Activated T-helper 2 cell treated with anti-CD3 and anti-CD28 coated beads, Interferon-gamma antibody, Interleukin-2, Interleukin-4, amounts not matched to agents 10 μg/mL and 5 μg/mL and 100 μg/mL, durations not matched to agents 14 hours and 24 hours and 36 hours (primary cell): Measurements from ENCODE around the gene STK24. TPM values are rescaled to one million over a fixed set of nuclear protein-coding genes. Genes with fewer than 3 reads are reported as not detected.
A peak's percentile ranks its signal among the peaks of the same experiment; 100 is the strongest.
"Not testable (repeated sequence)": the region's sequence is repeated elsewhere in the genome, so short reads cannot be mapped to it uniquely, and the experiment has no call there.

Source experiments
- DNase-seq: peaks from one replicate; pipeline ENCODE4 v3.0.0; 2021; ENCODE audit warnings: low spot score
- H3K27ac Mint-ChIP-seq: one replicate; pipeline ENCODE4 v1.8.0; 2021; ENCODE audit warnings: mixed read lengths
- H3K27me3 Mint-ChIP-seq: one replicate; pipeline ENCODE4 v1.8.0; 2021; ENCODE audit warnings: low read depth, mixed read lengths
- H3K36me3 Mint-ChIP-seq: one replicate; pipeline ENCODE4 v1.8.0; 2021; ENCODE audit warnings: low read depth, mixed read lengths
- H3K4me1 Mint-ChIP-seq: one replicate; pipeline ENCODE4 v1.8.0; 2021; ENCODE audit warnings: low read depth, mixed read lengths
- H3K4me3 Mint-ChIP-seq: one replicate; pipeline ENCODE4 v1.8.0; 2021; ENCODE audit warnings: low read depth, mild to moderate bottlenecking, moderate library complexity, mixed read lengths
- H3K9me3 Mint-ChIP-seq: one replicate; pipeline ENCODE4 v1.8.0; 2021; ENCODE audit warnings: mixed read lengths
- intact Hi-C: fragments of 100-400 bp; cut with micrococcal nuclease; formaldehyde crosslinking; loops from one replicate; pipeline ENCODE4 v1.15.1; 2023
- total RNA-seq: library from RNA; stranded (reverse); gene quantifications from 2 replicates; pipeline ENCODE4 v1.2.3, GENCODE V29; 2022

The STK24 gene
- total RNA-seq, 1 donor from 2014 or later: 127 TPM

DNA sequence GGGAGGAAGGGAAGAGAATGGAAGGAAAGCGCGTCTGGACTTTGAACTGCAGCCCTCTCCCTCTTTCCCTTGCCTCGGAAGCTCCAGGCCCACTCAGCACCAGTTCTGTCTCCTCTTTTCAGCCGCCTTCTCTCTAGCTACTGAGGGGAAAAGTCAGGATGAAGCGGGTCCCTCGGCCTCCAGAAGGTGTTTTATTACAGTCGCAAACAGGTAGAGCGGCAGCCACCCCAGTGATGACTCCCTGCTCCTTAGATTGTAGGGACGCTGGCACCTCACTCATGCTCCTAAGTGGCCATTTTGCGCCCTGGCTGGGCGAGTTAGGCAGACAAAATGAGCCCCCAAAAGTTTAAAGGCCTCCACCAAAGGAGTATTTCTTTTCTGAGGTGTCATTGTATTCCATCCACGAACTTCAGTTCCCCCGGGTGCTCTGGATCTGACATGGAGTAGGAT, 954 bp upstream of the STK24 start:
- intact Hi-C loops: loop anchor here (10.0 kb wide), 2 partner anchors 507 to 637 kb away; no protein-coding TSS in a partner anchor
- no peaks in the 10 kb centered on the region for H3K27me3 Mint-ChIP-seq
- peak overlapping the region; percentile 75 for H3K27ac Mint-ChIP-seq
- H3K9me3 Mint-ChIP-seq: no peaks in the 10 kb centered on the region
- DNase-seq: no peak
- peak overlapping the region; percentile 68 for H3K4me3 Mint-ChIP-seq
- H3K4me1 Mint-ChIP-seq: peaks cover 36% of the 10 kb centered on the region
- peaks cover 22% of the 10 kb centered on the region for H3K36me3 Mint-ChIP-seq

DNA sequence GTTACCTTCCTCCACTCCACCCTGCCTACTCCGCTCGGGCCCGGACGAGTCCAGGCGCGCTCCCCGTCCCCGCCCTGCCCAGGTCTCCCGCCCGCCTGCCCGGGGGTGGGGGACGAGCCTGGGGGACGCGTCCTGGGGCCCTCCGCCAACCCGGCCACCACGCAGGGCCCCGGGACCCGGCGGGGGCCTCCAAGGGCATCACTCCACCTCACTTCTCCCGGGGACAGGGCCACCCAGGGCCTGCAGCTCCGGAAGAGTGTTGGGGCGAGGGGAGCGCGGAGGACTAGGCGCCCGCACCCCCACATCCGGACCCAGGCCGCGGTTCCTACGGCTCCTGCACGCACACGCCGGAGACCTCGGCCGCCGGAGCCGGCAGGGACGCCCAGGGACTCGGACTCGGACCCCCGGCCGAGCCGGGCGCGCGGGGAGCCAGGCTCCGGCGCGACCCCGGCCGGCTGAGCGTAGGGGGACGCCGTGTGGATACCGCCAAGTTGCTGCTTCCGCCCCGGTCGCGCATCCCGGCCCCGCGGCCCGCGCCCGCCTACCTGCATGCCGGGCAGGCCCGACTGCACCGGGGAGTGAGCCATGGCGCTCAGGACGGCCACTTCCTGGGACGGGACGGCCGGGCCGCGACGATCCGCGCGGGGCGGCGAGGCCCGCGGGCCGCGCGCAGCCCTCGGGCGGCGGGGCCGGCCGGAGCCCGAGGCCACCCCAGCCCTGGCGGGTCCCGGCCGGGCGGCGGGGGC, 534 bp downstream of the STK24 start:
- peaks cover 39% of the 10 kb centered on the region for H3K4me1 Mint-ChIP-seq
- H3K27ac Mint-ChIP-seq: peak overlapping the region; percentile 95
- peak; percentile 45 for DNase-seq
- H3K9me3 Mint-ChIP-seq: no peaks in the 10 kb centered on the region
- H3K4me3 Mint-ChIP-seq: peak overlapping the region; percentile 98
- no peaks in the 10 kb centered on the region for H3K27me3 Mint-ChIP-seq
- intact Hi-C loops: loop anchor here (10.0 kb wide), 2 partner anchors 508 to 638 kb away; no protein-coding TSS in a partner anchor
- peaks cover 28% of the 10 kb centered on the region for H3K36me3 Mint-ChIP-seq

GRCh38 chr13:98575904-98576199, 1.1 kb downstream of the STK24 start:
- H3K9me3 Mint-ChIP-seq: no peaks in the 10 kb centered on the region
- peaks cover 34% of the 10 kb centered on the region for H3K36me3 Mint-ChIP-seq
- intact Hi-C loops: loop anchor here (2.0 to 10.0 kb wide), 3 partner anchors 89 to 639 kb away; no protein-coding TSS in a partner anchor

DNA sequence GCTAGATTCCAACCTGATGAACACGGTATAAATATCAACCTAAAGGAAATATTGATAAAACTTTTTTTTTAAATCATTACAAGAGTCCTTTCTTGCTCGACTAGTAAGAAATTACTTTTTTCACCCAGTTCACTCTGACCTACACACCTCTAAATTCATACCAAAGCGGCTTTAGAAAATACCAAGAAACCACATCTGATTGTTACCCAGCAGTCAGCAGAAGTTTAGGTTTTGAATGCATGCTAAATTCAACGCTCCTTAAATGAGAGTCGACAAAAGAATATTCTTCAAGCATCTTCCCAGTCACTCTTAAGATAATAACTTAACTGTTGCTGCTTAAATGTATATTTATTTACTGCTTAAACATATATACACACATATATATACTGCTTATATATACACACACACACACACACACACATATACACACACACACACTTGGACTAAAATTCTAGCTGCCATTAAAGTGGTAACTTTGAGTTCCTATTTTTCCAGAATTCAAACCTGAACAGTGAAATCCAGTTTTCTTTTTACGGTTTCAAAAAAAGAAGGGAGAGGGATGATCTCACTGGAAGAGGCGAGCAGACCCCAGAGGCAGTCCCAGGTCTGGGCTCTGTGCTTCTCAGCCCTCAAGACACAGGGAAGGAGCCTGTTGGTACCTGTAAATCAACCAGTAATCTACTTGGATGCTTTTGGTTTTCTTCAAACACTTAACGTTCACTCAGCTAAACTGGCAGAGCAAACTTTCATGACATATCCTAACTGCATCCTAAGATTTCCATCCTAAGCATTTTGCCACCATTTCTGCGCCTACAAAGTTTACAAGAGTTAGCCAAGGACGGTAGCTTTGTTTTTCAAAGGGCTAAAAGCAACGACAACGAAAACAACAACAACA, 1.7 kb downstream of the STK24 start:
- peaks cover 50% of the 10 kb centered on the region for H3K4me1 Mint-ChIP-seq
- no peaks in the 10 kb centered on the region for H3K27me3 Mint-ChIP-seq
- peak overlapping the region; percentile 98 for H3K4me3 Mint-ChIP-seq
- DNase-seq: no peak
- H3K36me3 Mint-ChIP-seq: peaks cover 35% of the 10 kb centered on the region
- intact Hi-C loops: loop anchor here (2.0 to 10.0 kb wide), 3 partner anchors 90 to 640 kb away; no protein-coding TSS in a partner anchor
- peak overlapping the region; percentile 95 for H3K27ac Mint-ChIP-seq
- no peaks in the 10 kb centered on the region for H3K9me3 Mint-ChIP-seq

More at GRCh38 chr13:98575904-98576199, 1.1 kb downstream of the STK24 start:
- peak overlapping the region; percentile 95 for H3K27ac Mint-ChIP-seq
- H3K4me3 Mint-ChIP-seq: peak overlapping the region; percentile 98
- H3K27me3 Mint-ChIP-seq: no peaks in the 10 kb centered on the region
- peaks cover 44% of the 10 kb centered on the region for H3K4me1 Mint-ChIP-seq
- DNase-seq: no peak

- intact Hi-C loops: loop anchor here (1.0 to 10.0 kb wide), 6 partner anchors 9 to 1140 kb away; partner anchors contain the start of gene RAP2A
- DNase-seq: no peak
- Mint-ChIP-seq H3K36me3 (peaks cover 61% of the 10 kb centered on the region), H3K9me3 (peaks cover 9% of the 10 kb centered on the region), H3K27ac (peak overlapping the region; percentile 83), H3K4me1 (peaks cover 71% of the 10 kb centered on the region), H3K27me3 (no peaks in the 10 kb centered on the region), H3K4me3 (peak overlapping the region; percentile 73)
Observed at GRCh38 chr13:98571955-98572662, 4.8 kb downstream of the STK24 start.

GRCh38 chr13:98570929-98571372, 6.0 kb downstream of the STK24 start:
- Mint-ChIP-seq H3K27ac (peak overlapping the region; percentile 83), H3K27me3 (no peaks in the 10 kb centered on the region), H3K9me3 (peaks cover 9% of the 10 kb centered on the region), H3K4me1 (peaks cover 83% of the 10 kb centered on the region), H3K36me3 (peaks cover 68% of the 10 kb centered on the region), H3K4me3 (peak overlapping the region; percentile 73)
- peak; percentile 53 for DNase-seq
- intact Hi-C loops: loop anchor here (1.0 to 10.0 kb wide), 6 partner anchors 8 to 1139 kb away; partner anchors contain the start of gene RAP2A

DNA sequence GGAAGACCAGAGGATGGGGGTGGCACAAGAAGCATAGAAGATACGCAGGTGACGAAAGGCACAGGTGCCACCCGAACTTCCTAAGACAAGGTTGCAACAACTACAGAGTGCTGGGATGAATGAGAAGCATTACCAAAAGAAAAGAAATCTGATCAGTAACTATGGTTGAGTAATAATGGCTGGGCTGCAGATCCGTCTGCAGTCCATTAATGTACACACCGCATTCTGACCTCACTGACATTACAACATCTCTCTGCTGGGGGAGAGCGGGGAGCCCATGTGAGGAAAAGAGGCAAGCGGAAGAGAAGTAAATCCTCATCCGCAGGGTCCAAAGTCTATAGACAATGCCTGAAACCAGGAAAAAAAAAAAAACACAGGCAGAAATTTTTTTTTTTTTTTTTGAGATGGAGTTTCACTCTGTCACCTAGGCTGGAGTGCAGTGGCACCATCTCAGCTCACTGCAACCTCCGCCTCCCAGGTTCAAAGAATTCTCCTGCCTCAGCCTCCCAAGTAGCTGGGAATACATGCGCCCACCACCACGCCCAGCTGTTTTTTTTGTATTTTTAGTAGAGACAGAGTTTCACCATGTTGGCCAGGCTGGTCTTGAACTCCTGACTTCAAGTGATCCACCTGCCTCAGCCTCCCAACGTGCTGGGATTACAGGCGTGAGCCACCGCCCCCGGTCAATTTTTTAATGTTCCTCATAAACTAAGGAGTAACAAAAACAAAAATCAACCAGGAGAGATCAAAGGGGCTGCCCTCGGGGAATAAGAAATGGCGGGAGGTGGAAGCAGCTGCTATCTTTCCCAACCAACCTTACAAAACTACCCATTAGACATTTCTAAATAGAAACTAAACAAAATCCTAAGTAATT, 7.2 kb downstream of the STK24 start:
- peak overlapping the region; percentile 83 for H3K27ac Mint-ChIP-seq

DNA sequence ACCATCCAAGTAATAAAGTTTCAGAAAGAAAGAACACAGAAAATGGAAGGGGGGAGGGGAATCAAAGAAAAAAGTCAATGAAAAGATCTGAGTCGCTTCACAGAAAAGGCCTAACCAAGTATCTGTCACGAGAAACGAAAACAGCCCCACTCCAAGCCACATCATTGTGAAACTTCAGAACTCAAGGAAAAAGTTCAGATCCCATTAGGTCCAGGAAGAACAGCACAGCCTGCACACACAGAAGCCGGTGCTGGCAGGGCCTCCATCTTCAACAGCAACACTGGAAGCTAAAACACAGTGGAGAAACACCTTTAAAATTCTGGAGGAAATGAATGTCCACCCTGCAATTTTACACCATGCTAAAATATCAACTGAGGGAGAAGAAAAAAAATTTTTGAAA, 8.0 kb downstream of the STK24 start:
- Mint-ChIP-seq H3K27ac (peak overlapping the region; percentile 74), H3K36me3 (peaks cover 55% of the 10 kb centered on the region), H3K4me3 (peak overlapping the region; percentile 34), H3K4me1 (peaks cover 90% of the 10 kb centered on the region), H3K27me3 (no peaks in the 10 kb centered on the region), H3K9me3 (peaks cover 9% of the 10 kb centered on the region)
- DNase-seq: no peak
- intact Hi-C loops: no loop called here

More for the DNA sequence above, 7.2 kb downstream of the STK24 start:
- Mint-ChIP-seq H3K4me3 (peak overlapping the region; percentile 73), H3K4me1 (peaks cover 90% of the 10 kb centered on the region), H3K36me3 (peaks cover 61% of the 10 kb centered on the region)
- DNase-seq, H3K9me3 Mint-ChIP-seq, H3K27me3 Mint-ChIP-seq: not testable (repeated sequence)
- intact Hi-C loops: loop anchor here (2.0 to 10.0 kb wide), 5 partner anchors 27 to 1137 kb away; partner anchors contain the start of gene RAP2A

- DNase-seq: no peak
- Mint-ChIP-seq H3K4me3 (peak overlapping the region; percentile 23), H3K27ac (peak overlapping the region; percentile 48), H3K36me3 (peaks cover 47% of the 10 kb centered on the region), H3K9me3 (peaks cover 9% of the 10 kb centered on the region), H3K4me1 (peaks cover 86% of the 10 kb centered on the region), H3K27me3 (no peaks in the 10 kb centered on the region)
- intact Hi-C loops: no loop called here
Observed at GRCh38 chr13:98567140-98567539, 9.8 kb downstream of the STK24 start.

GRCh38 chr13:98565726-98566565, 11.0 kb downstream of the STK24 start:
- Mint-ChIP-seq H3K9me3 (peaks cover 9% of the 10 kb centered on the region), H3K36me3 (peaks cover 48% of the 10 kb centered on the region), H3K27ac (peak overlapping the region; percentile 71), H3K4me1 (peaks cover 83% of the 10 kb centered on the region), H3K27me3 (no peaks in the 10 kb centered on the region), H3K4me3 (no peak overlapping the region)
- intact Hi-C loops: no loop called here
- no peak for DNase-seq

- no peaks in the 10 kb centered on the region for H3K27me3 Mint-ChIP-seq
- H3K9me3 Mint-ChIP-seq: peaks cover 5% of the 10 kb centered on the region
- H3K36me3 Mint-ChIP-seq: peaks cover 55% of the 10 kb centered on the region
- no peak for DNase-seq
- peak overlapping the region; percentile 85 for H3K4me3 Mint-ChIP-seq
- H3K4me1 Mint-ChIP-seq: peaks cover 80% of the 10 kb centered on the region
- intact Hi-C loops: no loop called here
- H3K27ac Mint-ChIP-seq: peak overlapping the region; percentile 79
Observed at GRCh38 chr13:98564204-98564603, 12.7 kb downstream of the STK24 start.
